Measurements from ENCODE around the gene TMPRSS5.

Gene TMPRSS5

DNA sequence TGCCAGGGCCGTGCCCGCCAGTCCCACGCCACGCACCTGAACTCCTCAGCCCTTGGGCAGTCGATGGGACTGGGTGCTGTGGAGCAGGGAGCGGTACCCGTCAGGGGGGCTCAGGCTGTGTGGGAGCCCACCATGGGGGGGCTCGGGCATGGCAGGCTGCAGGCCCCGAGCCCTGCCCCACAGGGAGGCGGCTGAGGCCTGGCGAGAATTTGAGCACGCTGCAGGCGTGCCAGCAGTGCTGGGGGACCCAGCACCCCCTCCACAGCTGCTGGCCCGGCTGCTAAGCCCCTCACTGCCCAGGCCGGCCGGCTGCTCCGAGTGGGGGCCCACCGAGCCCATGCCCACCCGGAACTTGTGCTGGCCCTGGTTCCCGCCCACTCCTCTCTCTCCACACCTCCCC lies 56.8 kb downstream of the TMPRSS5 start:
- Mint-ChIP-seq H3K4me3 (no peak overlapping the region), H3K27me3 (ENCODE audit: low read depth, poor library complexity) (peaks cover 27% of the 10 kb centered on the region)
- DNase-seq = no peak

DNA sequence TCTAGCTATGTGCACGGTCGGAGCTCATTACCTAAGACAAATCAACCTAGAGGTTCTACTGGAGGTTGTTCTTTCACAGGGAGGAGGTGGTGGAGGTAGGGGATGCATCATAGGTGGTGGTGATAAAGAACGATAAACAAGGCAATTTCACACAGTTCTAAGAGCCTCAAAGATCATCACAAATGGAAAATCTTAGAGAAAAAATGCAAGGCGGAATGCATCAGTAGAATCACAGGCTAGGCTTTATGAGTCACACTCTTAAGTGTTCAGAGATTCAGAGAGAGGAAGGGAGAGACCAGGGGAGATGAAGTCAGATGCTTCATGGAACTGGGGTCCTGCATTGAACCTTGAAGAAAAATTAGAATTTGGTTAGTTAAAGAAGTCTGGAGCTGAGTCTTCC lies 58.3 kb downstream of the TMPRSS5 start:
- no peak for DNase-seq
- TF ChIP-seq, protein P1, sequence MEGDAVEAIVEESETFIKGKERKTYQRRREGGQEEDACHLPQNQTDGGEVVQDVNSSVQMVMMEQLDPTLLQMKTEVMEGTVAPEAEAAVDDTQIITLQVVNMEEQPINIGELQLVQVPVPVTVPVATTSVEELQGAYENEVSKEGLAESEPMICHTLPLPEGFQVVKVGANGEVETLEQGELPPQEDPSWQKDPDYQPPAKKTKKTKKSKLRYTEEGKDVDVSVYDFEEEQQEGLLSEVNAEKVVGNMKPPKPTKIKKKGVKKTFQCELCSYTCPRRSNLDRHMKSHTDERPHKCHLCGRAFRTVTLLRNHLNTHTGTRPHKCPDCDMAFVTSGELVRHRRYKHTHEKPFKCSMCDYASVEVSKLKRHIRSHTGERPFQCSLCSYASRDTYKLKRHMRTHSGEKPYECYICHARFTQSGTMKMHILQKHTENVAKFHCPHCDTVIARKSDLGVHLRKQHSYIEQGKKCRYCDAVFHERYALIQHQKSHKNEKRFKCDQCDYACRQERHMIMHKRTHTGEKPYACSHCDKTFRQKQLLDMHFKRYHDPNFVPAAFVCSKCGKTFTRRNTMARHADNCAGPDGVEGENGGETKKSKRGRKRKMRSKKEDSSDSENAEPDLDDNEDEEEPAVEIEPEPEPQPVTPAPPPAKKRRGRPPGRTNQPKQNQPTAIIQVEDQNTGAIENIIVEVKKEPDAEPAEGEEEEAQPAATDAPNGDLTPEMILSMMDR (IDR thresholded peaks at IDR 0.05) = no peak
- no peak overlapping the region for H3K27ac Mint-ChIP-seq
- peaks cover 18% of the 10 kb centered on the region for H3K27me3 Mint-ChIP-seq (ENCODE audit: low read depth, poor library complexity)
- H3K36me3 Mint-ChIP-seq (ENCODE audit: low read depth) = peaks cover 6% of the 10 kb centered on the region
- no peak overlapping the region for H3K4me3 Mint-ChIP-seq
- H3K9me3 Mint-ChIP-seq = peaks cover 33% of the 10 kb centered on the region
- no peaks in the 10 kb centered on the region for H3K4me1 Mint-ChIP-seq

More for the DNA sequence above, 56.8 kb downstream of the TMPRSS5 start:
- Mint-ChIP-seq H3K9me3 (peaks cover 33% of the 10 kb centered on the region), H3K4me1 (no peaks in the 10 kb centered on the region), H3K36me3 (ENCODE audit: low read depth) (peaks cover 6% of the 10 kb centered on the region), H3K27ac (no peak overlapping the region)
- TF ChIP-seq, protein P1 (IDR thresholded peaks at IDR 0.05) = no peak

DNA sequence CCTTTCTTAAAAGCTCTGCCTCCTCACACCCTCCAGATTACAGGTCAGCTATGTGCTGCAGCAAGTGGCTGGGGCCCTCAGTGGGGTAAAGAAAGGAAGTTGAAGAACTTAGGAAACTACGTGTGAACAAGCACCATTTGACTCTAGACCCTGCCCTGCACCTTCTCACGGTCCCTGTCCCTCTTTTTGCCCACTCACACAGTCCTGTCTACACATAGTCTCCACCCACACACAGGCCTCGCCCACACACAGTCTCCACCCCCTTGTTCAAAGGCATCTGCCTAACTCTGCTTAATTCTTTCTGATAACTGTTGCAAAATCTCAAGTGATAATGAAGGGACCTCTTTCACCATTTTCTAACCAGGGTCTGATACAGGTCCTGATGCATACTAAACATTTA lies 59.0 kb downstream of the TMPRSS5 start:
- peaks cover 18% of the 10 kb centered on the region for H3K27me3 Mint-ChIP-seq (ENCODE audit: low read depth, poor library complexity)
- peak overlapping the region; percentile 12 for H3K27ac Mint-ChIP-seq
- H3K4me3 Mint-ChIP-seq = no peak overlapping the region
- DNase-seq = no peak
- TF ChIP-seq, protein P1 (IDR thresholded peaks at IDR 0.05) = no peak
- H3K36me3 Mint-ChIP-seq (ENCODE audit: low read depth) = peaks cover 6% of the 10 kb centered on the region
- no peaks in the 10 kb centered on the region for H3K4me1 Mint-ChIP-seq
- peaks cover 33% of the 10 kb centered on the region for H3K9me3 Mint-ChIP-seq

DNA sequence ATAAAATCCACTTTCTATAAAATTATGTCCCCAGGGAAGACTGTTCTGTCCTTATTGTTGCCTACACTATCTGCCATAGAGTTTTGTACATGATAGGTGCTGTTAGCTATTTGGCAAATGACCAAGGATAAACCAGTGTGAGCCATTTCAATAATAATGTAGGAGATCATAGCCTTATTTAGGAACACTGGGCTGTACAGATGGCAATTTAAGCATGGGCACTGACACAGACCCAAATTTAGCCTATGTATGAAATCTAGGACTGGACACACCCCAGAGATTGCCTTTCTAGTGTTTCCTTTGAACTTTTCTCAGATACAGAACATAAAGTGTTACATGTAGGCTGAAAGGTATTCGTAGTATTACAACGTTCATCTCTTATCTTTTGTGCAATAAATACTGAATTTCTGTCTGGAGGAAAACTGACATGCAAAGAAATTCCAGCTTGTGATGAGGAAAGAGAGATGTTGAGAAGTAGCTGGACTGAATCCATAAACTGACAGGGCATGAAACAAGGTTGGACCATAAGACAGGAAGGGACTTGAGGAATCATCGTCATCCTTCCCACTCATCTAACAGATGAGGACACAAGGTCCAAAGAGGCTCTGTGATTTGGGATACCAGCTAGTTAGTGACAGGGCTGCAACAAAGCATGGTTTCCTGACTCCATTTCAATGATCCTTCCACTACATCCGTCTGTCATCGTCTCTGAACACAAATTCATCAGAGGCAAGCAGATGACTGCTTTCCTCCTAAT lies 60.3 kb downstream of the TMPRSS5 start:
- Mint-ChIP-seq H3K4me1 (no peaks in the 10 kb centered on the region), H3K36me3 (ENCODE audit: low read depth) (peaks cover 6% of the 10 kb centered on the region)
- no peak for DNase-seq

DNA sequence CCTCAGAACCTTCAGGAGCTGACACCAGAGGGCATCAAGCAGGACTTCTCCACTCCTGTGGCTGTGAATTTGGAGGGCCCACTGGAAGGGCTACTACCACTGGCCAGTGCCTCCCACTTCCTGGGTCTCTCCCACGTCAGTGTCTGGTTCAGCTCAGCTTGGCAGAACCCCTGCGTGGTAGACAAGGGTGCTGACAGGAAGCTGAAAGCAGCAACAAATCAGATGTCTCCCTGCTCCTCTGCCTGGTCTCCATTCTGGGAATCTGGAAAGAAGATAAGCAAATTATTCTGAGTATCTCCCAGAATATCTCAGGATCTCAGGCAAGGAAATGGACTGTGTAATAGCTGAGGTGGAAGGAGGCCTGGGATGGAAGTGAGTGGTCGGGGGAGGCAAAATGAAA lies 61.5 kb downstream of the TMPRSS5 start:
- Mint-ChIP-seq H3K4me3 (no peak overlapping the region), H3K27me3 (ENCODE audit: low read depth, poor library complexity) (peaks cover 28% of the 10 kb centered on the region), H3K36me3 (ENCODE audit: low read depth) (peaks cover 6% of the 10 kb centered on the region), H3K27ac (no peak overlapping the region), H3K4me1 (no peaks in the 10 kb centered on the region), H3K9me3 (peaks cover 14% of the 10 kb centered on the region)
- TF ChIP-seq, protein P1 (IDR thresholded peaks at IDR 0.05) = no peak
- DNase-seq = no peak

More for the DNA sequence above, 60.3 kb downstream of the TMPRSS5 start:
- Mint-ChIP-seq H3K4me3 (no peak overlapping the region), H3K27ac (no peak overlapping the region), H3K9me3 (peaks cover 26% of the 10 kb centered on the region), H3K27me3 (ENCODE audit: low read depth, poor library complexity) (peaks cover 19% of the 10 kb centered on the region)
- TF ChIP-seq, protein P1 (IDR thresholded peaks at IDR 0.05) = no peak

DNA sequence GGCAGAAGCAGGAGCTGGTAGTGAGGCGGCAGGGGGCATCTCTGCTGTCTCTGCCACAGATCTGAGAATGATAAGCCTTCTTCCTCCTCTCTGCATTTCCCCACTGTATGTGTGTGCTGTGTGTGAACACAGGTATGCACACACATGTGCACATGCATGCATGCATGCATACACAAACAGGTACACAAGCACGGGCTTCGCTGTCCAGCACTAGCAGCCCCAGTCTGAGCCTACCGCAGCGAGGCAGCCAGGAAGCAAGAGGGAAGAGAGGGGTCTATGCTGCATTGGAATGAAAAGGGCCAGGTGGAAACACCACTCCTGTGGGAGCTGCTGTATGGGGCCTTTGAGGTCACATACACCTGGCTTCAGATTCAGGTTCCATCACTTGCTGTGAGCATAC lies 62.4 kb downstream of the TMPRSS5 start:
- Mint-ChIP-seq H3K4me3 (no peak overlapping the region), H3K36me3 (ENCODE audit: low read depth) (peaks cover 6% of the 10 kb centered on the region), H3K9me3 (peaks cover 10% of the 10 kb centered on the region), H3K27me3 (ENCODE audit: low read depth, poor library complexity) (peaks cover 29% of the 10 kb centered on the region), H3K4me1 (no peaks in the 10 kb centered on the region), H3K27ac (no peak overlapping the region)
- no peak for DNase-seq
- TF ChIP-seq, protein P1 (IDR thresholded peaks at IDR 0.05) = no peak
